ENCODE measurements around the gene DDX31.

- TF ChIP-seq CTCF (conservative IDR thresholded peaks at IDR 0.05; ENCODE audit: low read length) = no peak
- no peak for TF ChIP-seq EZH2phosphoT487 (IDR thresholded peaks at IDR 0.05; ENCODE audit: borderline replicate concordance, low read depth, low read length)
Observed at GRCh38 chr9:132615774-132616173, 54.0 kb downstream of the DDX31 start.
